Measurements from ENCODE around the gene DAD1.

Gene DAD1

GRCh38 chr14:22580625-22581024 is 8.4 kb downstream of the DAD1 start:
- no peaks in the 10 kb centered on the region for H3K27me3 ChIP-seq
- H3K27ac ChIP-seq, result no peak overlapping the region
- DNase-seq, result no peak
- no peaks in the 10 kb centered on the region for H3K9me3 ChIP-seq
- TF ChIP-seq CTCF (IDR thresholded peaks at IDR 0.05), result no peak
- peaks cover 0 to 32% (median 22%) of the 10 kb centered on the region in 4 donors for H3K4me1 ChIP-seq
- H3K36me3 ChIP-seq, result no peaks in the 10 kb centered on the region
- intact Hi-C loops (cut with DNase I; ENCODE audit: low total_unique reads), result no loop called here
- H3K4me3 ChIP-seq, result no peak overlapping the region

GRCh38 chr14:22579881-22580280 is 9.1 kb downstream of the DAD1 start:
- Histone ChIP-seq H3K36me3 (peaks cover 0 to 2% (median under 1%) of the 10 kb centered on the region in 3 donors), H3K4me1 (peaks cover 0 to 28% (median 18%) of the 10 kb centered on the region in 4 donors), H3K9me3 (no peaks in the 10 kb centered on the region), H3K27me3 (no peaks in the 10 kb centered on the region), H3K27ac (no peak overlapping the region), H3K4me3 (no peak overlapping the region)
- no peak for DNase-seq
- intact Hi-C loops (cut with DNase I; ENCODE audit: low total_unique reads), result no loop called here
- no peak for TF ChIP-seq CTCF (IDR thresholded peaks at IDR 0.05)

GRCh38 chr14:22579236-22579635 is 9.8 kb downstream of the DAD1 start:
- TF ChIP-seq CTCF (IDR thresholded peaks at IDR 0.05), result no peak
- H3K4me1 ChIP-seq, result peaks cover 0 to 22% (median 13%) of the 10 kb centered on the region in 4 donors
- no peak overlapping the region for H3K27ac ChIP-seq
- H3K36me3 ChIP-seq, result peaks cover 2 to 8% (median 7%) of the 10 kb centered on the region in 3 donors
- H3K9me3 ChIP-seq, result no peaks in the 10 kb centered on the region
- H3K27me3 ChIP-seq, result no peaks in the 10 kb centered on the region
- H3K4me3 ChIP-seq, result no peak overlapping the region
- intact Hi-C loops (cut with DNase I; ENCODE audit: low total_unique reads), result no loop called here
- no peak for DNase-seq

GRCh38 chr14:22577334-22577908 is 11.6 kb downstream of the DAD1 start:
- Histone ChIP-seq H3K9me3 (no peaks in the 10 kb centered on the region), H3K27ac (no peak overlapping the region), H3K4me1 (peaks cover 0 to 16% (median 10%) of the 10 kb centered on the region in 4 donors), H3K4me3 (no peak overlapping the region), H3K27me3 (no peaks in the 10 kb centered on the region), H3K36me3 (peaks cover 14 to 23% (median 15%) of the 10 kb centered on the region in 3 donors)
- no peak for TF ChIP-seq CTCF (IDR thresholded peaks at IDR 0.05)
- intact Hi-C loops (cut with DNase I; ENCODE audit: low total_unique reads), result no loop called here
- no peak for DNase-seq

- intact Hi-C loops (cut with DNase I; ENCODE audit: low total_unique reads), result loop anchor here (5.0 kb wide), 1 partner anchor 138 kb away; no protein-coding TSS in a partner anchor
- DNase-seq, result no peak
- H3K4me1 ChIP-seq, result peaks cover 0 to 25% (median 15%) of the 10 kb centered on the region in 4 donors
- H3K4me3 ChIP-seq, result no peak overlapping the region
- TF ChIP-seq CTCF (IDR thresholded peaks at IDR 0.05), result no peak
- no peaks in the 10 kb centered on the region for H3K27me3 ChIP-seq
- H3K36me3 ChIP-seq, result peaks cover 19 to 32% (median 23%) of the 10 kb centered on the region in 3 donors
- H3K27ac ChIP-seq, result no peak overlapping the region
- H3K9me3 ChIP-seq, result no peaks in the 10 kb centered on the region
Measured at GRCh38 chr14:22573804-22574203, 15.2 kb downstream of the DAD1 start.
